ENCODE measurements around the gene LRRC2.
"Not testable (repeated sequence)": the region's sequence is repeated elsewhere in the genome, so short reads cannot be mapped to it uniquely, and the experiment has no call there.

Gene LRRC2

DNA sequence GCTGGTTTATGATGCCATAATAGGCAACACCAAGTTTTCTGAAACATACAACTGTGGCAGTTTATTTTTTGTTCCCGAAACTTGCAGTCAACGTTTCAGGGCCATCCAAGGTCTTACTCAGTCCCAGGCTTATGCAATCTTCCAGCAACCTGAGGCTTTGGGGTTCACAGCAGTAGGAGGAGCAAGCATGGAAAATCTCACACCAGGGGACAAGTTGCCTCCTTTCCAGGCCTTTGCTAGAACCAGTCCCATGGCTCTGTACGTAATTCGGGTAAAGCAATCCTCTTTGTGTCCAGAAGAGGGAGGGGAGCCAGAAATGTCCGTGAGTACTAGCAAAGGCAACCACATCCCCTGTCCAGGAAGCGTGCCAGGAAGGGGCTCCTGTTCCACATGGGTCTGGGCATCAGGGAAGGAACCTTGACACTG lies 41.5 kb upstream of the LRRC2 start:
- no peaks in the 10 kb centered on the region for H3K9me3 ChIP-seq (ENCODE audit: low read depth, low read length)
- TF ChIP-seq POLR2AphosphoS5 (IDR thresholded peaks at IDR 0.05; ENCODE audit: borderline replicate concordance, low read depth, low read length), result no peak
- no peak for TF ChIP-seq EZH2 (IDR thresholded peaks at IDR 0.05)
- no peak for TF ChIP-seq FOXP2 (optimal IDR thresholded peaks at IDR 0.05; ENCODE audit: control extremely low read depth, extremely low read length, insufficient read depth)
- no peaks in the 10 kb centered on the region for H3K36me3 ChIP-seq (ENCODE audit: insufficient read depth, low read length)
- DNase-seq (ENCODE audit: low read depth, low spot score), result no peak
- no peak overlapping the region for H3K27ac ChIP-seq
- no peak overlapping the region for H3K9ac ChIP-seq (ENCODE audit: insufficient read length)
- H3K4me3 ChIP-seq, result no peak overlapping the region

DNA sequence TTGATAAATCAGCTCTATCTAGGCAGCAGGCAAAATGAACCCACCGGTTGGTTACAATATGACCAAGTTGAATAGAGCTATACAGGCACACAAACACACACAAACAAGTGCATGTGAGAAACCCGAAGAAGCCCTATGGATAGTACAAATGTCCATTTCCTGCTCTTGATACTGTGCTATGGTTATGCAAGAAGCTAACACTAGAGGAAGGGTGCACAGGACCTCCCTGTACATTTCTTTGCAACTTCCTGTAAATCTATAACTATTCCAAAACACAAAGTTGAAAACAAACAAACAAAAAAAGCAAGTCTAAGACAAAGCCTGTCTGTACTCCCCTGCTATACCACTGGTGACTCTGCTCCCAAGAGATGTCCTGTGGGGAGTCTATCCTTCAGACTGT lies 38.0 kb upstream of the LRRC2 start:
- no peak overlapping the region for H3K27ac ChIP-seq
- H3K9me3 ChIP-seq (ENCODE audit: low read depth, low read length), result no peaks in the 10 kb centered on the region
- TF ChIP-seq EZH2 (IDR thresholded peaks at IDR 0.05) (no peak), POLR2AphosphoS5 (IDR thresholded peaks at IDR 0.05; ENCODE audit: borderline replicate concordance, low read depth, low read length) (no peak), FOXP2 (optimal IDR thresholded peaks at IDR 0.05; ENCODE audit: control extremely low read depth, extremely low read length, insufficient read depth) (no peak)
- DNase-seq (ENCODE audit: low read depth, low spot score), result no peak
- no peaks in the 10 kb centered on the region for H3K36me3 ChIP-seq (ENCODE audit: insufficient read depth, low read length)
- H3K9ac ChIP-seq (ENCODE audit: insufficient read length), result no peak overlapping the region
- H3K4me3 ChIP-seq, result no peak overlapping the region

DNA sequence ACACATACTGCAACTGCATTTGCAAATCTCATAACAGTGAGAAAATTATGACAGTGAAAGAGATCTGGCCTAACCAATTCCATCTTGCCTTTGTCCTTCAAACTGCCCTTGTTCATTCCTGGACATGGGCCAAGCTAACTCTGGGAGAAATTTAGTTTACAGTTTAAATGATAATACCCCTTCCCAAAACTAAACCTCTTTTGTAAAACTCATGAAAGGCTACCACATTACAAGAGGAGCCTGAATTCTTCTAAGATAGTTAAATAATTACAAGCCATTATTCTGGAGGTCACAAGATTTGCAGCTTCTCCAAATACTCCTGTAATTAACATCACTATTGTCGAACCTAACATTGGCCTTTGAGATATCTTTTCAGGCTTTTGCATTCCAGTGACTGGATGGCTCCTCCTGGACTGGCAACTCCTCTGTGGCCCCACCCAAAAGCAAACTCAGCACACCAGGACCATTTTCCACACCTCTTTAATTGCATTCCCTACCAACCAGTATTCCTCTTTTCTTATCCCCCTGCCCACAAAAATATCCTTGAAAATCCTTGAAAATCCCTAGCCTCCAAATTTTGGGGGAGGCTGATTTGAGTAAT lies 37.4 kb upstream of the LRRC2 start:
- H3K9me3 ChIP-seq (ENCODE audit: low read depth, low read length), result no peaks in the 10 kb centered on the region
- no peak overlapping the region for H3K4me3 ChIP-seq
- no peak for DNase-seq (ENCODE audit: low read depth, low spot score)
- H3K27ac ChIP-seq, result no peak overlapping the region
- H3K36me3 ChIP-seq (ENCODE audit: insufficient read depth, low read length), result no peaks in the 10 kb centered on the region
- no peak overlapping the region for H3K9ac ChIP-seq (ENCODE audit: insufficient read length)
- TF ChIP-seq EZH2 (IDR thresholded peaks at IDR 0.05) (no peak), POLR2AphosphoS5 (IDR thresholded peaks at IDR 0.05; ENCODE audit: borderline replicate concordance, low read depth, low read length) (no peak), FOXP2 (optimal IDR thresholded peaks at IDR 0.05; ENCODE audit: control extremely low read depth, extremely low read length, insufficient read depth) (no peak)

DNA sequence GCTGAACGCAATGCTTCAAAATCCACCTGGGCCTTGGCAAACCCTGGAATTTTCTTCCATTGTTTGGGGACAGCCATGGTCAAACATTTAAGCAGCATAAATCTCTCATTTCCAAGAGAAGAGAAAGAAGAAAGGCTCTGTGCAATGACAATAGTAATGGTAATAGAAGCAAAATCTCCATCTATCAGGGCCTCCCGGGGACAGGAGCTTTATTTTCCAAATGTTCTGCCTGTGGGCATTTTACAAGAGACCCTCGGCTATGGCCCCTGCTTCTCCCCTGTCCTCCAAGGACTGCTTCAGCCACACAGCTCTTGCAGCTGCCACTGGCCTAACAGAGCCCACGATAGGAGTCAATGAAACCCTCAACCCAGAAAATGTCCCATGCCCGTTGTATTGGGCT lies 33.5 kb upstream of the LRRC2 start:
- Histone ChIP-seq H3K9ac (ENCODE audit: insufficient read length) (no peak overlapping the region), H3K9me3 (ENCODE audit: low read depth, low read length) (no peaks in the 10 kb centered on the region), H3K27ac (no peak overlapping the region), H3K36me3 (ENCODE audit: insufficient read depth, low read length) (no peaks in the 10 kb centered on the region), H3K4me3 (no peak overlapping the region)
- DNase-seq (ENCODE audit: low read depth, low spot score), result no peak
- TF ChIP-seq FOXP2 (optimal IDR thresholded peaks at IDR 0.05; ENCODE audit: control extremely low read depth, extremely low read length, insufficient read depth), result no peak
- TF ChIP-seq EZH2 (IDR thresholded peaks at IDR 0.05), result no peak
- no peak for TF ChIP-seq POLR2AphosphoS5 (IDR thresholded peaks at IDR 0.05; ENCODE audit: borderline replicate concordance, low read depth, low read length)

DNA sequence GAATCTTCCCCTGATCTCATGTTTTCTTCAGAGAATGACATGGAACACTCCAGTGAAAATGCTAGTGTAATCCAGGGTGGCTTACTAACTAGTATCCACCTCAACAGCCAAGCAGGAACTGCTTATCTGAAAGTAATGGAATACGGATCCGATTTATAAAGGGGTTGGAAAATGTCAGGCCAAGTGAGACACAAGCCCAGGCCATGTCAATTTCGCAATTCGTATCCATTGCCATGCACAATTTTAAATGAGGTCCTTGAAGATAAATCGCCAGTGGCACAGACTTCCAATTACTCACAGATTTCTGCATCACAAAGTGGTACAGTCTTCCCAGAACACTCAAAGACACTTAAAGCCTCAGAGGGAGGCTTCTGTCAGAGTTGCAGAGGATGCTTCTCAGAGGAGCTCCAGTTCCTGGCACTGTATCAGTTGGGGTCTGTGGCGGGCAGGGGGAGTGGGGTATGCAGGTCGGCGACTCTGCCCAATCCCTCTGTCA lies 29.8 kb upstream of the LRRC2 start:
- Histone ChIP-seq H3K9me3 (ENCODE audit: low read depth, low read length) (no peaks in the 10 kb centered on the region), H3K4me3 (no peak overlapping the region), H3K27ac (no peak overlapping the region), H3K9ac (ENCODE audit: insufficient read length) (no peak overlapping the region), H3K36me3 (ENCODE audit: insufficient read depth, low read length) (no peaks in the 10 kb centered on the region)
- no peak for TF ChIP-seq FOXP2 (optimal IDR thresholded peaks at IDR 0.05; ENCODE audit: control extremely low read depth, extremely low read length, insufficient read depth)
- no peak for TF ChIP-seq POLR2AphosphoS5 (IDR thresholded peaks at IDR 0.05; ENCODE audit: borderline replicate concordance, low read depth, low read length)
- TF ChIP-seq EZH2 (IDR thresholded peaks at IDR 0.05), result no peak
- DNase-seq (ENCODE audit: low read depth, low spot score), result no peak

DNA sequence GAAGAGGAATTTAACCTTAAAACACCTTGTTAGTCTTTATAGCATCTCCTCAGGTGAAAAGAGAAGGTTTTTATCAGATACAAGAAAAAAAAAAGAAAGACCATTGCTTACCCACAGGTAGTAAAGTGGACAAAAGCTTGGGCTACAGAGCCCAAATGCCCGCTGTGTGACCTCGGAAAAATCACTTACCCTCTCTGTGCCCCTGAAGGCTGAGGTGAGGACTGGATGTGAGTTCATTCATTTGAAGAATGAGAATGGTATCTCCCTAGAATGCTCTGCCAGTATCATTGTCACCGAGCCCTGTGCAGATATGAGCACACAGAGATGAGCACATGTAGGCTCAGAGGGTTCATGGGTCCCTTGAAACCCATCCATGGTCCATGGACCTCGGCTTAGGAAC lies 28.6 kb upstream of the LRRC2 start:
- Histone ChIP-seq H3K4me3 (no peak overlapping the region), H3K9ac (ENCODE audit: insufficient read length) (no peak overlapping the region), H3K36me3 (ENCODE audit: insufficient read depth, low read length) (no peaks in the 10 kb centered on the region), H3K27ac (no peak overlapping the region), H3K9me3 (ENCODE audit: low read depth, low read length) (no peaks in the 10 kb centered on the region)
- DNase-seq (ENCODE audit: low read depth, low spot score), result no peak
- no peak for TF ChIP-seq POLR2AphosphoS5 (IDR thresholded peaks at IDR 0.05; ENCODE audit: borderline replicate concordance, low read depth, low read length)
- no peak for TF ChIP-seq FOXP2 (optimal IDR thresholded peaks at IDR 0.05; ENCODE audit: control extremely low read depth, extremely low read length, insufficient read depth)
- no peak for TF ChIP-seq EZH2 (IDR thresholded peaks at IDR 0.05)

DNA sequence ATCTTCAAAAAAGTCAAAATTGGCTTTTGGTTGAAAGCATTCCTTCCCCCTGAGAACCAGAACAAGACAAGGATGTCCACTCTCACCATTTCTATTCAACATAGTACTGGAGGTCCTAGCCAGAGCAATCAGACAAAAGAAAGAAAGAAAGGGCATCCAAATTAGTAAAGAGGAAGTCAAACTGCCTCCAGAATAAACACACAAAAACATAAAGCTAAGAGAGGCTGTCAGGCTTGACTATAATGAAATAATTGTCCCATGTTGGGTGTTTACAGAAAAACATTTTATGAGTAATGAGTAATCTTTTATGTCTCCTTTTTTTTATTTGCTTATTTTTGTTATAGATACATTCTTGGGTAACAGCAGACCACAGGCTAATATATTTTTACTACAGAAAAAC lies 27.9 kb upstream of the LRRC2 start:
- DNase-seq (ENCODE audit: low read depth, low spot score), result no peak
- TF ChIP-seq EZH2 (IDR thresholded peaks at IDR 0.05), result no peak
- no peak for TF ChIP-seq FOXP2 (optimal IDR thresholded peaks at IDR 0.05; ENCODE audit: control extremely low read depth, extremely low read length, insufficient read depth)
- no peak for TF ChIP-seq POLR2AphosphoS5 (IDR thresholded peaks at IDR 0.05; ENCODE audit: borderline replicate concordance, low read depth, low read length)
- no peak overlapping the region for H3K4me3 ChIP-seq
- no peak overlapping the region for H3K27ac ChIP-seq
- no peaks in the 10 kb centered on the region for H3K36me3 ChIP-seq (ENCODE audit: insufficient read depth, low read length)
- no peak overlapping the region for H3K9ac ChIP-seq (ENCODE audit: insufficient read length)
- no peaks in the 10 kb centered on the region for H3K9me3 ChIP-seq (ENCODE audit: low read depth, low read length)

DNA sequence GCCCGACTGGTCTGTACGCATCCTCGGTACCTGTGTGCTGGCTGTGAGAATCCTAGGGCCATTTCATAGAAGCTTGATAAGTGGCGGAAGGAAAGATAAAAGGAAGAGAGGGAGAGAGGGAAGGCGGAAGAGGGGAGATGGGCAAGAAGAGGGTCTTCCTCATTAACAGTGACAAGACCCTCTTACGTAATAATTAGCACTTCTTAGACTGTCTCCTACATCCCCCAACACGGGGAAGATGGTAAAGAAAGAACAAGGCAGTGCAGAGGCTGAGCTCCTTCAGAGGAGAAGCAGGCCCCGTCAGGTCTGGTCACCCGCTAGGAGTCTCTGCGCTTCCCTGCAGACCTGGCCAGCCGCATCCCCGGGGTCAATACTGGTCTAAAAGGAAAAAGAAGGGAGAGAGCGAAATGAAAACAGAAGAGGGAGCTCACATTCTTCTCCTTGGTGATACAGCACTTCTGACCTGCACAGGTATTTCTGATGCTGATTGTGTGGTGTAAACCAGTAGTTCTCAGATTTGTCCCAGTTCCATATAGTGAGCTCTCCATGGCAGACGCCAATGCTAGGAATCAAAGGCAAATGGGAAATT lies 27.3 kb upstream of the LRRC2 start:
- no peak overlapping the region for H3K9ac ChIP-seq (ENCODE audit: insufficient read length)
- H3K36me3 ChIP-seq (ENCODE audit: insufficient read depth, low read length), result no peaks in the 10 kb centered on the region
- DNase-seq (ENCODE audit: low read depth, low spot score), result no peak
- H3K27ac ChIP-seq, result no peak overlapping the region
- no peaks in the 10 kb centered on the region for H3K9me3 ChIP-seq (ENCODE audit: low read depth, low read length)
- TF ChIP-seq EZH2 (IDR thresholded peaks at IDR 0.05), result no peak
- TF ChIP-seq POLR2AphosphoS5 (IDR thresholded peaks at IDR 0.05; ENCODE audit: borderline replicate concordance, low read depth, low read length), result no peak
- no peak for TF ChIP-seq FOXP2 (optimal IDR thresholded peaks at IDR 0.05; ENCODE audit: control extremely low read depth, extremely low read length, insufficient read depth)
- no peak overlapping the region for H3K4me3 ChIP-seq

DNA sequence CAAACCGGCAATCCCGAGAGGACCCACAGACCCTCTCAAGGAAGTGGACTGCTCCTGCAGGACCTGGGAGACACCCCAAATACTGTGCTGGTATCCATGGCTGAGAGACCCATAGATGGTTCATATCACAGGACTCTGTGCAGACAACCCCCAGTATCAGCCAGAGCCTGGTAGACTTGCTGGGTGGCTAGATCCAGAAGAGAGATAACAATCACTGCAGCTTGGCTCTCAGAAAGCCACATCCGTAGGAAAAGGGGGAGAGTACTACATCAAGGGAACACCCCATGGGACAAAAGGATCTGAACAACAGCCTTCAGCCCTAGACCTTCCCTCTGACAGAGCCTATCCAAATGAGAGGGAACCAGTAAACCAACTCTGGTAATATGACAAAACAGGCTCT lies 21.2 kb upstream of the LRRC2 start:
- H3K27ac ChIP-seq; H3K36me3 ChIP-seq (ENCODE audit: insufficient read depth, low read length); H3K9ac ChIP-seq (ENCODE audit: insufficient read length); H3K9me3 ChIP-seq (ENCODE audit: low read depth, low read length); H3K4me3 ChIP-seq; DNase-seq (ENCODE audit: low read depth, low spot score): not testable (repeated sequence)

All from SK-N-MC (cell line).